HepG2 (cell line): ENCODE data around the gene ZFAND6. TPM values are rescaled to one million over a fixed set of nuclear protein-coding genes. Genes with fewer than 3 reads are reported as not detected.

Experiments
- ATAC-seq: fragments of 200-7000 bp; cut with Tn5 transposase; 3 replicates; pipeline ENCODE4 v1.9.1; 2020; ENCODE audit warnings: mild to moderate bottlenecking, moderate library complexity
- BruUV-seq: library from RNA; stranded (reverse); fragments of 400-500 nt; replicated peaks from 2 replicates; lab custom pipeline; 2021; lab: Mats Ljungman, UMichigan
- CTCF ChIA-PET: fragments of 300-600 bp; formaldehyde crosslinking; extraction: SDS; loops from one replicate; lab custom pipeline; 2021; ENCODE audit warnings: low total read pairs, inconsistent platforms, low intra/inter-chr PET ratio; lab: Yijun Ruan, JAX
- POLR2A ChIA-PET: fragments of 350-600 bp; sonication (Branson Sonifier 250); formaldehyde crosslinking; loops from one replicate; lab custom pipeline; 2020; ENCODE audit warnings: antibody characterized with exemption, inconsistent platforms; lab: Yijun Ruan, JAX
- DNase-seq: peaks from one replicate; pipeline ENCODE4 v3.0.0-alpha.2; 2015; ENCODE audit warnings: low spot score
- FAIRE-seq: peaks from 3 replicates; lab custom pipeline; 2011; peaks lifted over from hg19 to GRCh38; lab: Jason Lieb, UNC
- H2AFZ ChIP-seq: one replicate; pipeline ENCODE4 v1.6.1; 2011; ENCODE audit warnings: low read length, inconsistent platforms
- H3K27ac ChIP-seq: fragments of 300-600 bp; 3 replicates; pipeline ENCODE4 v1.8.0; 2011; ENCODE audit warnings: mixed run types, mild to moderate bottlenecking, mixed read lengths, low read length, inconsistent platforms; ENCODE audit not compliant: insufficient read depth; ENCODE audit errors: extremely low read length
- H3K27me3 ChIP-seq, 2 experiments: fragments of 200-600 bp in 1 of 2; 2 replicates in 1 of 2; 3 replicates in 1 of 2; pipeline versions ENCODE4 v1.6.0 to v1.8.0; 2011; ENCODE audit warnings: low read length in 2 of 2, mild to moderate bottlenecking in 2 of 2, moderate library complexity in 2 of 2, inconsistent platforms in 1 of 2; ENCODE audit not compliant: insufficient read depth in 2 of 2, control insufficient read depth in 1 of 2
- H3K36me3 ChIP-seq, 2 experiments: fragments of 200-600 bp in 1 of 2; replicated peaks in 1 of 2; 2 replicates in 1 of 2; 3 replicates in 1 of 2; pipeline versions ENCODE4 v1.5.1 to v1.8.0; 2011; ENCODE audit warnings: low read length in 2 of 2, inconsistent platforms in 1 of 2; ENCODE audit not compliant: insufficient read depth in 2 of 2, control insufficient read depth in 1 of 2
- H3K4me1 ChIP-seq: 2 replicates; pipeline ENCODE4 v1.5.1; 2012; ENCODE audit warnings: low read length, inconsistent platforms; ENCODE audit not compliant: insufficient read depth
- H3K4me2 ChIP-seq: 2 replicates; pipeline ENCODE4 v1.6.0; 2011; ENCODE audit warnings: low read depth, low read length, inconsistent platforms
- H3K4me3 ChIP-seq, 3 experiments: fragments of 200-600 bp in 1 of 3; sonication (generic), shearing (Covaris generic) in 1 of 3; replicated peaks in 1 of 3; 2 replicates each; pipeline ENCODE4 v1.5.1; 2011 to 2016; ENCODE audit warnings: low read length in 3 of 3, inconsistent platforms in 2 of 3, low read depth in 2 of 3, mild to moderate bottlenecking in 2 of 3, control low read depth in 1 of 3, mixed read lengths in 1 of 3; ENCODE audit not compliant: insufficient read depth in 1 of 3
- H3K79me2 ChIP-seq: one replicate; pipeline ENCODE4 v1.6.1; 2011; ENCODE audit warnings: low read length, inconsistent platforms; ENCODE audit not compliant: insufficient read depth
- H3K9ac ChIP-seq: 2 replicates; pipeline ENCODE4 v1.6.0; 2011; ENCODE audit warnings: mild to moderate bottlenecking, low read depth, low read length, inconsistent platforms; ENCODE audit not compliant: insufficient read depth
- H3K9me3 ChIP-seq: 2 replicates; pipeline ENCODE4 v1.5.1; 2012; ENCODE audit warnings: mild to moderate bottlenecking, low read length
- H4K20me1 ChIP-seq: 2 replicates; pipeline ENCODE4 v1.6.0; 2011; ENCODE audit warnings: inconsistent platforms, mild to moderate bottlenecking, low read length, moderate library complexity; ENCODE audit not compliant: insufficient read depth
- MED8 ChIP-seq: sonication (generic); formaldehyde crosslinking; IDR thresholded peaks from 2 replicates; pipeline ENCODE4 v1.8.1; 2023; ENCODE audit warnings: mild to moderate bottlenecking, missing genetic modification reagents; ENCODE audit not compliant: insufficient replicate concordance
- NFYB ChIP-seq: sonication (generic); formaldehyde crosslinking; IDR thresholded peaks from 2 replicates; pipeline ENCODE4 v1.4.0; 2020; ENCODE audit warnings: missing genetic modification reagents
- NR2F6 ChIP-seq, 2 experiments: IDR thresholded peaks; 2 replicates each; pipeline ENCODE4 v1.6.1; 2016; ENCODE audit warnings: antibody characterized with exemption in 1 of 2, mild to moderate bottlenecking in 1 of 2
- PRPF4 ChIP-seq: fragments of 200-400 bp; formaldehyde crosslinking; IDR thresholded peaks from 2 replicates; pipeline ENCODE4 v1.6.1; 2016; ENCODE audit warnings: low read length, low read depth; ENCODE audit not compliant: poor library complexity, severe bottlenecking
- SCMH1 ChIP-seq: sonication (generic); formaldehyde crosslinking; IDR thresholded peaks from 2 replicates; pipeline ENCODE4 v1.9.0; 2021; ENCODE audit warnings: missing genetic modification reagents, mild to moderate bottlenecking, borderline replicate concordance
- SP4 ChIP-seq: sonication (generic); formaldehyde crosslinking; IDR thresholded peaks from 2 replicates; pipeline ENCODE4 v1.8.1; 2023; ENCODE audit warnings: mild to moderate bottlenecking, missing genetic modification reagents
- ZBTB3 ChIP-seq: sonication (generic); formaldehyde crosslinking; IDR thresholded peaks from 2 replicates; pipeline ENCODE4 v1.4.0; 2020; ENCODE audit warnings: low read depth, mild to moderate bottlenecking, moderate library complexity, missing genetic modification reagents, borderline replicate concordance
- ZNF782 ChIP-seq: sonication (generic); formaldehyde crosslinking; IDR thresholded peaks from 2 replicates; pipeline ENCODE4 v1.4.0; 2020; ENCODE audit warnings: missing genetic modification reagents, mild to moderate bottlenecking, borderline replicate concordance
- WGBS: methylation state at CpG from one replicate; pipeline ENCODE4 v1.1.6; 2017; ENCODE audit warnings: low lambda C conversion rate; 5-methylcytosine and 5-hydroxymethylcytosine counted together
- in situ Hi-C: cut with HindIII; loops from 2 replicates; pipeline ENCODE4 v1.10.0; 2017; ENCODE audit warnings: low pct_unique_long_range_greater_than_20kb; ENCODE audit not compliant: extremely low pct_ligation_motif_present
- intact Hi-C: fragments of 100-400 bp; cut with micrococcal nuclease; formaldehyde crosslinking; loops from one replicate; pipeline ENCODE4 v1.10.0; 2022; ENCODE audit not compliant: unreplicated experiment
- polyA plus RNA-seq, 8 experiments: library from polyadenylated mRNA; depleted of rRNA in 3 of 8; stranded (reverse) in 7 of 8; unstranded in 1 of 8; fragments of >200 nt; fragmentation: Illumina TruSeq in 4 of 8; extraction: Trizol in 4 of 8; gene quantifications; 2 replicates each; pipeline versions ENCODE4 v1.2.1 to v1.2.3, GENCODE V29; 2011 to 2016; ENCODE audit warnings: low read depth in 4 of 8, missing spikeins in 1 of 8, mixed read lengths in 1 of 8; ENCODE audit not compliant: insufficient read depth in 1 of 8
- total RNA-seq, 5 experiments: library from RNA; depleted of rRNA; stranded (reverse); fragments of >200 nt; fragmentation: Illumina TruSeq; extraction: Trizol; gene quantifications; 2 replicates each; pipeline ENCODE4 v1.2.3, GENCODE V29; 2016; ENCODE audit warnings: low read depth in 1 of 5

Gene ZFAND6
- total and polyA plus RNA-seq, 2 of the 13 experiments (the other 11 are each of a cell fraction or from before 2014, with no cell fraction given) = 84.2 to 115 TPM

DNA sequence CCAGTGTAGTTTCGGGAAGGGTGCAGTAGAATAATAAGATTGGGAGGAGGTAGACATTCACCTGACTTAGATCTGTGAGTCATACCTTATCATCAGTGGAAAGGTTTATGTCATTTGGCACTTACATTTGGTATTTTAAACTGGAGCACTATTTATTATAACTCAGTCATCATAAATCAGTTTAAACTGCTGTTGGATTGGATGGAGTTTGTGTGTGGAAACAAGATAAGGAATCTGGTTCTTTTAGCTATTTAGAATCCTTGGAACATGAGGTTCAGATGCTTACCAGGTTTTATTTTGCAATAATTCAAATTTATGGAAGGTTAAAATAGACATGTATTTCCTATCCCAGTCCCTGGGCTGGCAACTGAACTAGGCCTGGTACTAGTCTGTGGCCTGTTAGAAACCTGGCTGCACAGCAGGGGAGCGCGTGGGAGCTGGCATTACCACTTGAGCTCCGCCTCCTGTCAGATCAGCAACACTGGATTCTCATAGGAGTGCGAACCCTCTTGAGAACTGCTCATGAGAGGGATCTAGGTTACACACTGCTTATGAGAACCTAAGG, 34.5 kb downstream of the ZFAND6 start (continued):
- no peak for TF ChIP-seq ZBTB3 (CRISPR knock-in tag)

DNA sequence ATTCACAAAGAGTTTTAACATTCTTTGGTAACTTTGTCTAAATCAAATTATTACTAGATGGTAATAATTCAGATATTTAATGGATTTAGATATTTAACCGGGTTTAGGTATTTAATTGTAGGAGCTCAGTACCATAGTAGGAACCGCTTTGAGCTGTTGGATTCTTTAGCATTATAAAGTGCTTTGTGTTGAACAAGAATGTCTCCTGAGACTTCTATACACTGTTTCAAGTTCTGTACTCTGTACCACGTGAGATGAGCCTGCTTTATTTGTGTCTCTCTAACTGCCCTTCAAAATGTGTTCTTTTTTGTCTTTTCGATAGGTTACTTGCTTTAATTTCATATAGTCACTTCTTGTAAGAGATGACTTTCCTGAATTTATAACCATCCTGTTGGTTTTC, 36.0 kb downstream of the ZFAND6 start:
- no peak overlapping the region for H3K4me2 ChIP-seq
- H3K27ac ChIP-seq = no peak overlapping the region
- ATAC-seq (no peak), DNase-seq (no peak), FAIRE-seq (no peak)
- POLR2A ChIA-PET = no interaction called here
- H3K9ac ChIP-seq = no peak overlapping the region
- in situ Hi-C loops = no loop called here
- intact Hi-C loops = no loop called here
- CTCF ChIA-PET = no interaction called here
- no peaks in the 10 kb centered on the region for H3K9me3 ChIP-seq
- H4K20me1 ChIP-seq = peaks cover 34% of the 10 kb centered on the region
- 97% methylated on average over 4 of the region's 4 CpGs for WGBS
- H3K4me1 ChIP-seq = peaks cover 8% of the 10 kb centered on the region
- H3K27me3 ChIP-seq = no peaks in the 10 kb centered on the region
- BruUV-seq = no TSS peak
- H2AFZ ChIP-seq = no peak overlapping the region
- TF ChIP-seq MED8 (CRISPR knock-in tag) (no peak), SCMH1 (CRISPR knock-in tag) (no peak), SP4 (no peak), NR2F6 (IDR thresholded peaks at IDR 0.05) (no peak), NR2F6 (CRISPR knock-in tag; IDR thresholded peaks at IDR 0.05) (no peak), PRPF4 (no peak), ZNF782 (CRISPR knock-in tag) (no peak), NFYB (no peak)
- H3K79me2 ChIP-seq = peaks cover 67% of the 10 kb centered on the region
- no peaks in the 10 kb centered on the region for H3K36me3 ChIP-seq
- no peak overlapping the region for H3K4me3 ChIP-seq
